ENCODE results near the gene NXPE1.

- TF ChIP-seq, protein P1, sequence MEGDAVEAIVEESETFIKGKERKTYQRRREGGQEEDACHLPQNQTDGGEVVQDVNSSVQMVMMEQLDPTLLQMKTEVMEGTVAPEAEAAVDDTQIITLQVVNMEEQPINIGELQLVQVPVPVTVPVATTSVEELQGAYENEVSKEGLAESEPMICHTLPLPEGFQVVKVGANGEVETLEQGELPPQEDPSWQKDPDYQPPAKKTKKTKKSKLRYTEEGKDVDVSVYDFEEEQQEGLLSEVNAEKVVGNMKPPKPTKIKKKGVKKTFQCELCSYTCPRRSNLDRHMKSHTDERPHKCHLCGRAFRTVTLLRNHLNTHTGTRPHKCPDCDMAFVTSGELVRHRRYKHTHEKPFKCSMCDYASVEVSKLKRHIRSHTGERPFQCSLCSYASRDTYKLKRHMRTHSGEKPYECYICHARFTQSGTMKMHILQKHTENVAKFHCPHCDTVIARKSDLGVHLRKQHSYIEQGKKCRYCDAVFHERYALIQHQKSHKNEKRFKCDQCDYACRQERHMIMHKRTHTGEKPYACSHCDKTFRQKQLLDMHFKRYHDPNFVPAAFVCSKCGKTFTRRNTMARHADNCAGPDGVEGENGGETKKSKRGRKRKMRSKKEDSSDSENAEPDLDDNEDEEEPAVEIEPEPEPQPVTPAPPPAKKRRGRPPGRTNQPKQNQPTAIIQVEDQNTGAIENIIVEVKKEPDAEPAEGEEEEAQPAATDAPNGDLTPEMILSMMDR (conservative IDR thresholded peaks at IDR 0.05 in 1 of 2, IDR thresholded peaks at IDR 0.05 in 1 of 2; ENCODE audit: extremely low read depth in 1 of 2, insufficient read depth in 1 of 2, low read depth in 1 of 2, low read length in 2 of 2): no peak
- TF ChIP-seq EZH2 (IDR thresholded peaks at IDR 0.05; ENCODE audit: borderline replicate concordance, low read length): no peak
Observed at GRCh38 chr11:114569801-114570200, 10.1 kb upstream of the NXPE1 start.

All from mammary epithelial cell (primary cell).